ENCODE data around the gene TSPAN9.

Gene TSPAN9

GRCh38 chr12:3034067-3034750, 43.0 kb upstream of the TSPAN9 start:
- TF ChIP-seq, protein P1, sequence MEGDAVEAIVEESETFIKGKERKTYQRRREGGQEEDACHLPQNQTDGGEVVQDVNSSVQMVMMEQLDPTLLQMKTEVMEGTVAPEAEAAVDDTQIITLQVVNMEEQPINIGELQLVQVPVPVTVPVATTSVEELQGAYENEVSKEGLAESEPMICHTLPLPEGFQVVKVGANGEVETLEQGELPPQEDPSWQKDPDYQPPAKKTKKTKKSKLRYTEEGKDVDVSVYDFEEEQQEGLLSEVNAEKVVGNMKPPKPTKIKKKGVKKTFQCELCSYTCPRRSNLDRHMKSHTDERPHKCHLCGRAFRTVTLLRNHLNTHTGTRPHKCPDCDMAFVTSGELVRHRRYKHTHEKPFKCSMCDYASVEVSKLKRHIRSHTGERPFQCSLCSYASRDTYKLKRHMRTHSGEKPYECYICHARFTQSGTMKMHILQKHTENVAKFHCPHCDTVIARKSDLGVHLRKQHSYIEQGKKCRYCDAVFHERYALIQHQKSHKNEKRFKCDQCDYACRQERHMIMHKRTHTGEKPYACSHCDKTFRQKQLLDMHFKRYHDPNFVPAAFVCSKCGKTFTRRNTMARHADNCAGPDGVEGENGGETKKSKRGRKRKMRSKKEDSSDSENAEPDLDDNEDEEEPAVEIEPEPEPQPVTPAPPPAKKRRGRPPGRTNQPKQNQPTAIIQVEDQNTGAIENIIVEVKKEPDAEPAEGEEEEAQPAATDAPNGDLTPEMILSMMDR (conservative IDR thresholded peaks at IDR 0.05; ENCODE audit: low read depth, low read length): peak; percentile 89
- H3K4me3 ChIP-seq (ENCODE audit: low read depth, low read length): no peak overlapping the region
- DNase-seq (ENCODE audit: low read depth): peak; percentile 82

GRCh38 chr12:3035171-3035570, 42.0 kb upstream of the TSPAN9 start:
- DNase-seq (ENCODE audit: low read depth): peak; percentile 44
- TF ChIP-seq, protein P1 (conservative IDR thresholded peaks at IDR 0.05; ENCODE audit: low read depth, low read length): no peak
- no peak overlapping the region for H3K4me3 ChIP-seq (ENCODE audit: low read depth, low read length)

DNA sequence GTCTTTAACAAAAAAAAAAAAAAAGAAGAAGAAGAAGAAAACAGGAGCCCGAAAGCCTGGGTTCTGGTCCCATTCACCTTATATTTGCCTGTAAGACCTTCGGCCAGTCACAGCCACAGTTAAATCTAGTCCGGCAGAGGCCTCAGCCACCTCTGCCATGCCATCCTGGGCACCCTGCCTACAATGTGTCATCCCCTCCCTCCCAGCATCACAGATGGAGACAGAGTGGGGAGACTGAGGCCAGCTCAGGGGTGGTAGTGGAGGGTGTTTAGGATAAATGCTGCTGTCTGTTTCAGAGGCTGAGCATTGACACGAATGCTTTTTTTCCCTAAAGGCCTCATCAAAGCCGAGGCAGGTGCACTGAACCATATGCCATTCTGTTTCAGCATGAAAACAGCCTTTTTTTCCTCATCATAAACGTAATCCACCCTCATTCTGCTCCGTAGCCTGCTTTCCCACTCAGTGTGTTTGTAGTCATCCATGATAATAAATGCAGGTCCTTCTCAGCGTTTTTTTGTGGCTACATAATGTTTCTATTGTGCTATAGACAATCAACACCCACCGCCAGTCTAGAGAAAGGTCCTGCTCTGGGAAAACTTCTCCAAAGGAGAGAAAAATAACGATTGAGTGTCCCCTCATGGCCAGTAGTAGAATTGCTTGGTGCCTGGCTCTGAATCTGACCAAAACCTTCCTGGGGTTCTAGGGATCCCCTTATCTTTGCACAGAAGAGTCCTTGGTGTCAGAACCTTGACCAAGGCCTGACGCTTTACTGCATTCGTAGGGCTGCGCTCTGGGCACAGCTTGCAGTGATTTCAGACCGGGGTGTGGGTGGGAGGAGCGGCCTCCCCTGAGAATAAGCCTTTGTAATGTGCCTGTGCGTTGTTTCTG, 41.1 kb upstream of the TSPAN9 start:
- DNase-seq (ENCODE audit: low read depth): peak; percentile 66
- H3K4me3 ChIP-seq (ENCODE audit: low read depth, low read length): no peak overlapping the region
- TF ChIP-seq, protein P1 (conservative IDR thresholded peaks at IDR 0.05; ENCODE audit: low read depth, low read length): peak; percentile 84

DNA sequence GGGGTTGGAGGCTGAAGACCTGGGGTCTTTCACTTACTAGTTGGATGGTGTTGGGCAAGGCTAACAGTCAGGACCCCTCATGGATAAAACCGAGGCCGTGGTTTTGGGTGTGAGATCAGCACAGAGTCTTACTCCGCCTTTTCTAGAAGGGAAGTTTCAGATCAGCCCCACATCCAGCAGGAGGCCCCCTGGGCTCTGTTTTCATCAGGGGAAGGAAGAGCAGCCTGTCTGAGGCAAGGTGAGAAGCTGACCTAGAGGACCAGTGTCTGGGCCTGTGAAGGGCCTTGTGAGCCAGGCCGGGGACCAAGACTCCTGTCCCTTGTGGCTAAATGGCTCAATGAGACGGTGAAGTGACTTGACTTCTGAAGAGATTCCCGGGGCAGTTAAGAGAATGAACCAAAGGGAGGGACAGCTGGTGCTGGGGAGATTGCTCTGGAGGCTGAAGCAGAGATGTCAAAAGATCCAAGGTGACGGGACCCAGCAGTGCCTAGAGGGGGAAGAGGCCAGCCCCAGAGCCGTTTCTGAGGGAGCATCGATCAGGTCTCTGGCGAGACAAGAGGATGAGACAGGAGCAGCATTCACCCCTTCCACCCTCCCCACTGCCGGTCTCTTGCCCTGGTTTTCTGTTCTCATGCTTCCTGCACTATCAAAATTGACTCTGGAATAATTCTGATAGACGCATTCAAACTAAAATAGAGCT, 40.1 kb upstream of the TSPAN9 start:
- no peak overlapping the region for H3K4me3 ChIP-seq (ENCODE audit: low read depth, low read length)
- TF ChIP-seq, protein P1 (conservative IDR thresholded peaks at IDR 0.05; ENCODE audit: low read depth, low read length): no peak
- DNase-seq (ENCODE audit: low read depth): no peak

DNA sequence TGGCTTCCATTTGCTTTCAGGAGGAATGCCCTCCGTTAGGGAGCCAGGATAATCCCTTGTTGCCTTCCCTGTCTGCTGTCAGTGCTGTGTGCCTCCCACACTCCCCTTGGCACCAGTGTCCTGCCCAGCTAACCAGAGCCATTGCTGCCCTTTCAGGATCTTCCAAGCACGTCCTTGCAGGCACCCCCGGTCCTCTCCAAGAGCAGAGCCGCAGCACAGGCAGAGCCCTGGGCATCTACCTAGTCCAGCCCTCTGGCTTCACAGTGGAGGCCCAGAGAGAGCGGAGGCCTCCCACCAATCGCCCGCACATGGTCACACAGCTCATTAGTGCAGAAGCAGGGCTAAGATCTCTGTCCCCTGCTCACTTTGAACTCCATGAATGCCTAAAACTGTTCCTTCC, 39.0 kb upstream of the TSPAN9 start:
- DNase-seq (ENCODE audit: low read depth): no peak
- TF ChIP-seq, protein P1 (conservative IDR thresholded peaks at IDR 0.05; ENCODE audit: low read depth, low read length): no peak
- H3K4me3 ChIP-seq (ENCODE audit: low read depth, low read length): no peak overlapping the region

GRCh38 chr12:3038926-3039510, 38.2 kb upstream of the TSPAN9 start:
- no peak for DNase-seq (ENCODE audit: low read depth)
- TF ChIP-seq, protein P1 (conservative IDR thresholded peaks at IDR 0.05; ENCODE audit: low read depth, low read length): no peak
- no peak overlapping the region for H3K4me3 ChIP-seq (ENCODE audit: low read depth, low read length)
